HG03571 (cell line): ENCODE measurements around the gene FMC1.

Source experiments
- ATAC-seq: cut with Tn5 transposase; IDR thresholded peaks from one replicate; pipeline ENCODE4 v1.9.1; 2021; ENCODE audit not compliant: unreplicated experiment

FMC1 gene

DNA sequence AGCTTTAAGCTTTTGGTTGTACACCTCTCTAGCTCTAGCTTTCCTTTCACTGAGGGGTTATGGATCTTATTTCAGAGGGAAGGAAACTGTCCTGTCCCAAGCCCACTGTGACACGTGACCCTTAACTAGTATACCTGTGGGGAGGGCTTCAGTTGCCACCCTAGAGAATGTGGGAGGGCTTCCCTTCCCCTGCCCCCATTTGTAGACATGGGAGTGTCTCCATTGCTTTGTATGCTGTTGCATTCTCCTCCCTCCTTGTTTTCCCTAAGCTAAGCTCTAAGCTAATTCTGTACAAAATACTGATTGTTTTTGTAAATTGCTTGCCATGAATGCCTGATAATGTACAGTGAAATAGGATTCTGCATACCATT, 29.8 kb downstream of the FMC1 start:
- ATAC-seq: no peak

GRCh38 chr7:139374246-139374645, 33.1 kb downstream of the FMC1 start:
- ATAC-seq: no peak

DNA sequence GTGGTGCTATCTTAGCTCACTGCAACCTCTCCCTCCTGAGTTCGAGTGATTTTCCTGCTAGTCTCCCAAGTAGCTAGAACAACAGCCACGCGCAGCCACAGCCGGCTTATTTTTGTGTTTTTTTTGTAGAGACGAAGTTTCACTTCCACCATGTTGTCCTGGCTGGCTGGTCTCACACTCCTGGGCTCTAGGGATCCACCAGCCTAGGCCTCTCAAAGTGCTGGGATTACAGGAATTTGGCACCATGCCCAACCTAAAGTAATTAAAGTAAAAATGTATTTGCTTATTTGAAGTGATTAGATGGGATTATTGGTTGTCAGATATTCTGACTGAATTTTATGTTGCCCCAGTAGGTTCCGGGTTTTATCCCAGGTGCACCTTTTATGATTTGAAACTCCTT, 41.3 kb downstream of the FMC1 start:
- ATAC-seq: no peak

DNA sequence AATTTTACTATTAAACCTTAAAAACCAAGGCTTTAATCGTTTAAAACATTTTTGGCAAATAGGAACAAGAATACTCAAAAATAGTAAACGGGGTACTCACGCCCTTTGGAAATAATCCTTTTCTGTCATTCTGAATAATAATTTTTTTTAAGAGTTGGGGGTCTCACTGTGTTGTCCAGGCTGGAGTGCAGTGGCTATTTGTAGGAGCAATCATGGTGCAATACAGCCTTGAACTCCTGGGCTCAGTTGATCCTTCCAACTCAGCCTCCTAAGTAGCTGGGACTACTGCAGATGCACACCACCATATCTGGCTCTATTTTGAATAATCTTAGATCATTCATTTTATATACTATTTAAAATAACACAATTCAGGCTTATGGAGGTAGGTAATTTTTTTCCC, 43.5 kb downstream of the FMC1 start:
- no peak for ATAC-seq

DNA sequence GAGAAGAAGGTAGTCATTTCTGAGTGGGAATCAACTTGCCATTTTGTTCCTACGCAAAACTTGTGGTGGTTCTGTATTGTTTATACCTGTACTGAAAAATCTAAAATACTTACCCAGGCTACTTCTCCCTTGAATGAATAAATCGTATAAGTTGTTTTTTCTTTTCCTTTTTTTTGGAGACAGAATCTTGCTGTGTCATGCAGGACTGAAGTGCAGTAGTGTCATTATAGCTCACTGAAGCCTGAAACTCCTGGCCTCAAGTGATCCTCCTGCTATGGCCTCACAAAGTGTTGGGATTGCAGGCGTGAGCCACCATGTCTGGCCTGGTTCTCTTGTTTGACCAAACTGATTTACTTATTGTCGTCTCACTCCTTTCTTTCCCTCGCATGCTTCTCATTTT, 46.5 kb downstream of the FMC1 start:
- ATAC-seq: no peak

GRCh38 chr7:139389091-139389490, 48.0 kb downstream of the FMC1 start:
- no peak for ATAC-seq

DNA sequence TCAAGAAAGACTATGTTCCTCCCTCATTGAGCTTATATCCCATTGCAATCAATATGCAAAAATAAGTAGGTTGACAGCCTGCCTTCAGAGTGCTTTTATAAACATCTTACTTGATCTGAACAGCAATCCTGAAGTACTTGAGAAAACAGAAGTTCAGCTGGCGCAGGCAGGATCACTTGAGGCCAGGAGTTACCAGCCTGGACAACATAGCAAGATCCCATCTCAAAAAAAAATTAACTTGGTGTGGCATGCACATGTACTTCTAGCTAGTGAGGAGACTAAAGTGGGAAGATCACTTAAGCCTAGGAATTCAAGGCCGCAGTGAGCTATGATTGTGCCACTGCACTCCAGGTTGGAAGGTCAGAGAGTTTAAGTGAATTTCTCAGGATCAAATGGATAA, 48.6 kb downstream of the FMC1 start:
- ATAC-seq: no peak

- no peak for ATAC-seq
Measured at GRCh38 chr7:139393621-139394211, 52.6 kb downstream of the FMC1 start.

DNA sequence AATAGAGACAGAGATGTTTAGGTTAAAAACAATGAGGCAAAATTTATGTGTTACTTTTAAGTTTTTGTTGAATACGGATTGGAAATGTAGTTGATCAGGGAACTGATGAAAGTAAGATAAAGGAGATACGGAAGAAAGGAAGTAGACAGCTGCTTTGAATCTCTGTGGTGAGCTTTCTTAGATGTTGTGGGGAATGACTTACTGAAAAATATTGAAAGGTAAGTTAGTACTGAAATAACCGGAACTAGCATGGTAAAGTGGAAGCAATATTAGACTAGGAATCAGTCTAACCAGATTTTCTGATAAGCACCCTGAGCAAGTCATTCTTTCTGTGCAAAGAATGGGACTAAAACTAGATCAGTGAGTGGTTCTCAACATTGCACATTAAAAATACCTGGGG, 53.4 kb downstream of the FMC1 start:
- no peak for ATAC-seq
